IMR-90 (cell line): ENCODE measurements around the gene KIF13A. TPM values are rescaled to one million over a fixed set of nuclear protein-coding genes. Genes with fewer than 3 reads are reported as not detected.

ENCODE experiments used
- ATAC-seq: fragments of 200-7000 bp; cut with Tn5 transposase; 2 replicates; pipeline ENCODE4 v1.9.1; 2020; ENCODE audit warnings: low read depth, mild to moderate bottlenecking, moderate library complexity
- BruUV-seq: library from RNA; stranded (reverse); fragments of 400-500 nt; replicated peaks from 2 replicates; lab custom pipeline; 2021; lab: Mats Ljungman, UMichigan
- CTCF ChIA-PET: fragments of 300-600 bp; formaldehyde crosslinking; extraction: SDS; loops from one replicate; lab custom pipeline; 2021; ENCODE audit warnings: antibody characterized with exemption; lab: Yijun Ruan, JAX
- POLR2A ChIA-PET: fragments of 300-600 bp; sonication (Branson Sonifier 250); formaldehyde crosslinking; loops from one replicate; lab custom pipeline; 2022; ENCODE audit warnings: antibody characterized with exemption; ENCODE audit not compliant: unreplicated experiment; lab: Charles Lee
- DNase-seq: peaks from one replicate; pipeline ENCODE4 v3.0.0; 2013
- H2AFZ ChIP-seq: replicated peaks from 2 replicates; pipeline ENCODE3; 2013; ENCODE audit warnings: low read length, mild to moderate bottlenecking; ENCODE audit not compliant: poor library complexity
- H2AK5ac ChIP-seq: 2 replicates; pipeline ENCODE4 v1.6.1; 2013; ENCODE audit warnings: low read depth, low read length, inconsistent platforms
- H2AK9ac ChIP-seq: replicated peaks from 2 replicates; pipeline ENCODE3; 2013; ENCODE audit warnings: mild to moderate bottlenecking, low read depth, low read length, moderate library complexity; ENCODE audit not compliant: poor library complexity
- H2BK120ac ChIP-seq: 2 replicates; pipeline ENCODE4 v1.6.1; 2013; ENCODE audit warnings: low read depth, low read length, inconsistent platforms
- H2BK15ac ChIP-seq: 3 replicates; pipeline ENCODE4 v1.6.1; 2013; ENCODE audit warnings: low read depth, low read length, inconsistent platforms
- H2BK20ac ChIP-seq: 2 replicates; pipeline ENCODE4 v1.6.1; 2013; ENCODE audit warnings: low read depth, mild to moderate bottlenecking, inconsistent platforms, low read length, moderate library complexity
- H2BK5ac ChIP-seq: 2 replicates; pipeline ENCODE4 v1.6.1; 2013; ENCODE audit warnings: mild to moderate bottlenecking, low read depth, low read length, inconsistent platforms; ENCODE audit not compliant: poor library complexity, severe bottlenecking
- H3K14ac ChIP-seq: replicated peaks from 2 replicates; pipeline ENCODE4 v1.6.1; 2013; ENCODE audit warnings: low read depth, low read length, inconsistent platforms
- H3K18ac ChIP-seq: 2 replicates; pipeline ENCODE4 v1.6.1; 2013; ENCODE audit warnings: low read depth, low read length, control low read depth
- H3K23ac ChIP-seq: 2 replicates; pipeline ENCODE4 v1.6.1; 2013; ENCODE audit warnings: low read depth, low read length, inconsistent platforms
- H3K27ac ChIP-seq: 2 replicates; pipeline ENCODE4 v1.5.1; 2013; ENCODE audit warnings: mild to moderate bottlenecking, control low read depth, low read length; ENCODE audit not compliant: insufficient read depth
- H3K27me3 ChIP-seq: 2 replicates; pipeline ENCODE4 v1.6.1; 2013; ENCODE audit warnings: low read length; ENCODE audit not compliant: control insufficient read depth, insufficient read depth
- H3K36me3 ChIP-seq: 2 replicates; pipeline ENCODE4 v1.6.1; 2013; ENCODE audit warnings: low read length, mixed read lengths; ENCODE audit not compliant: control insufficient read depth, insufficient read depth
- H3K4ac ChIP-seq: 2 replicates; pipeline ENCODE4 v1.6.1; 2013; ENCODE audit warnings: low read depth, low read length, inconsistent platforms
- H3K4me1 ChIP-seq: 2 replicates; pipeline ENCODE4 v1.6.1; 2013; ENCODE audit warnings: low read length, mixed read lengths; ENCODE audit not compliant: control insufficient read depth, insufficient read depth
- H3K4me2 ChIP-seq: 2 replicates; pipeline ENCODE4 v1.6.1; 2013; ENCODE audit warnings: low read depth, mild to moderate bottlenecking, control low read depth, low read length, moderate library complexity
- H3K4me3 ChIP-seq: 2 replicates; pipeline ENCODE4 v1.5.1; 2013; ENCODE audit warnings: low read depth, mild to moderate bottlenecking, control low read depth, low read length, moderate library complexity; ENCODE audit not compliant: insufficient read depth
- H3K56ac ChIP-seq: 2 replicates; pipeline ENCODE4 v1.6.1; 2013; ENCODE audit warnings: low read length, inconsistent platforms; ENCODE audit not compliant: insufficient read depth; ENCODE audit errors: extremely low read depth
- H3K79me1 ChIP-seq, 2 experiments: 2 replicates each; pipeline ENCODE4 v1.6.1; 2013; ENCODE audit warnings: low read length in 2 of 2, inconsistent platforms in 1 of 2, low read depth in 1 of 2
- H3K9ac ChIP-seq: 2 replicates; pipeline ENCODE4 v1.6.1; 2013; ENCODE audit warnings: low read depth, low read length, control low read depth
- H3K9me1 ChIP-seq: 2 replicates; pipeline ENCODE4 v1.6.1; 2013; ENCODE audit warnings: low read length, inconsistent platforms; ENCODE audit not compliant: insufficient read depth
- H3K9me3 ChIP-seq: 2 replicates; pipeline ENCODE4 v1.6.1; 2013; ENCODE audit warnings: low read length; ENCODE audit not compliant: control insufficient read depth, insufficient read depth
- H4K20me1 ChIP-seq: 2 replicates; pipeline ENCODE4 v1.6.1; 2013; ENCODE audit warnings: low read length, inconsistent platforms; ENCODE audit not compliant: insufficient read depth
- H4K5ac ChIP-seq: 2 replicates; pipeline ENCODE4 v1.6.1; 2013; ENCODE audit warnings: mild to moderate bottlenecking, low read depth, low read length, control low read depth
- H4K8ac ChIP-seq, 2 experiments: 2 replicates each; pipeline ENCODE4 v1.6.1; 2013; ENCODE audit warnings: low read depth in 2 of 2, low read length in 2 of 2, control low read depth in 1 of 2, inconsistent platforms in 1 of 2
- H4K91ac ChIP-seq: 2 replicates; pipeline ENCODE4 v1.6.1; 2013; ENCODE audit warnings: low read depth, low read length, inconsistent platforms; ENCODE audit not compliant: insufficient read depth
- BHLHE40 ChIP-seq: fragments of 150-350 bp; IDR thresholded peaks from 2 replicates; pipeline ENCODE4 v1.6.1; 2016; ENCODE audit warnings: mild to moderate bottlenecking, low read depth, low read length
- CEBPB ChIP-seq: IDR thresholded peaks from 2 replicates; pipeline ENCODE4 v1.6.1; 2012; ENCODE audit warnings: low read depth, low read length, improper control_type of control experiment
- CHD1 ChIP-seq: IDR thresholded peaks from 2 replicates; pipeline ENCODE4 v1.6.1; 2012; ENCODE audit warnings: low read depth, low read length, improper control_type of control experiment
- FOS ChIP-seq: fragments of 150-350 bp; IDR thresholded peaks from 2 replicates; pipeline ENCODE4 v1.6.1; 2016; ENCODE audit warnings: low read depth, low read length
- MAFK ChIP-seq: IDR thresholded peaks from 2 replicates; pipeline ENCODE4 v1.6.1; 2012; ENCODE audit warnings: low read depth, low read length, improper control_type of control experiment
- MAZ ChIP-seq: IDR thresholded peaks from 2 replicates; pipeline ENCODE4 v1.6.1; 2012; ENCODE audit warnings: low read depth, mild to moderate bottlenecking, low read length, improper control_type of control experiment, moderate library complexity, borderline replicate concordance
- MXI1 ChIP-seq: IDR thresholded peaks from 2 replicates; pipeline ENCODE4 v1.6.1; 2012; ENCODE audit warnings: low read depth, mild to moderate bottlenecking, low read length, moderate library complexity, borderline replicate concordance
- NFE2L2 ChIP-seq: fragments of 150-350 bp; IDR thresholded peaks from 2 replicates; pipeline ENCODE4 v1.6.1; 2016; ENCODE audit warnings: low read depth, mild to moderate bottlenecking, low read length
- POLR2A ChIP-seq: IDR thresholded peaks from 2 replicates; pipeline ENCODE4 v1.6.1; 2012; ENCODE audit warnings: mild to moderate bottlenecking, low read depth, low read length
- RAD21 ChIP-seq: IDR thresholded peaks from 2 replicates; pipeline ENCODE4 v1.6.1; 2012; ENCODE audit warnings: low read length, improper control_type of control experiment
- RCOR1 ChIP-seq: IDR thresholded peaks from 2 replicates; pipeline ENCODE4 v1.6.1; 2012; ENCODE audit warnings: mild to moderate bottlenecking, low read length, improper control_type of control experiment; ENCODE audit not compliant: insufficient replicate concordance
- RFX5 ChIP-seq: IDR thresholded peaks from 2 replicates; pipeline ENCODE4 v1.8.0; 2012; ENCODE audit warnings: low read depth, mild to moderate bottlenecking, low read length, moderate library complexity
- SMC3 ChIP-seq: fragments of 150-350 bp; IDR thresholded peaks from 2 replicates; pipeline ENCODE4 v1.6.1; 2016; ENCODE audit warnings: low read depth, mild to moderate bottlenecking, antibody characterized with exemption, low read length, moderate library complexity
- WGBS, 2 experiments: methylation state at CpG; one replicate each; pipeline versions ENCODE4 v1.1.5 to v1.1.7; 2013; ENCODE audit warnings: missing lambda C conversion rate in 2 of 2; ENCODE audit not compliant: insufficient read length in 1 of 2; ENCODE audit errors: extremely low coverage in 2 of 2; 5-methylcytosine and 5-hydroxymethylcytosine counted together
- dilution Hi-C: fragments of 300-500 bp; cut with HindIII; formaldehyde crosslinking; loops from one replicate; pipeline ENCODE4 v1.14.3; 2018; ENCODE audit warnings: low sequenced_read_pairs; ENCODE audit not compliant: unreplicated experiment
- in situ Hi-C: fragments of 300-500 bp; cut with MboI; formaldehyde crosslinking; loops from 3 replicates; pipeline ENCODE4 v1.14.3; 2019; ENCODE audit warnings: low sequenced_read_pairs, inconsistent platforms, mixed read lengths
- intact Hi-C: fragments of 100-400 bp; cut with micrococcal nuclease; formaldehyde crosslinking; loops from 2 replicates; pipeline ENCODE4 v1.10.0; 2022
- polyA plus RNA-seq, 3 experiments: library from polyadenylated mRNA; depleted of rRNA; stranded (reverse); fragments of >200 nt; gene quantifications; 2 replicates each; pipeline ENCODE4 v1.2.3, GENCODE V29; 2012; ENCODE audit warnings: low replicate concordance in 1 of 3
- total RNA-seq: library from RNA; depleted of rRNA; stranded (reverse); fragments of >200 nt; gene quantifications from 2 replicates; pipeline ENCODE4 v1.2.3, GENCODE V29; 2012
- TF ChIP-seq, protein P1 (sequence below): conservative IDR thresholded peaks from 2 replicates; pipeline ENCODE4 v1.5.1; 2012; ENCODE audit warnings: mild to moderate bottlenecking, low read depth, low read length, improper control_type of control experiment
- TF ChIP-seq, protein P2 (sequence below): fragments of 150-350 bp; IDR thresholded peaks from 2 replicates; pipeline ENCODE4 v1.6.1; 2016; ENCODE audit warnings: low read depth, mild to moderate bottlenecking, low read length, moderate library complexity, borderline replicate concordance
- TF ChIP-seq, protein P3 (sequence below): fragments of 150-350 bp; IDR thresholded peaks from 2 replicates; pipeline ENCODE4 v1.6.1; 2017; ENCODE audit warnings: mild to moderate bottlenecking, antibody characterized with exemption, low read length, low read depth

The KIF13A gene
- total and polyA plus RNA-seq, 2 of the 4 experiments (the other 2 are of a cell fraction) = 23.3 to 51.8 TPM

DNA sequence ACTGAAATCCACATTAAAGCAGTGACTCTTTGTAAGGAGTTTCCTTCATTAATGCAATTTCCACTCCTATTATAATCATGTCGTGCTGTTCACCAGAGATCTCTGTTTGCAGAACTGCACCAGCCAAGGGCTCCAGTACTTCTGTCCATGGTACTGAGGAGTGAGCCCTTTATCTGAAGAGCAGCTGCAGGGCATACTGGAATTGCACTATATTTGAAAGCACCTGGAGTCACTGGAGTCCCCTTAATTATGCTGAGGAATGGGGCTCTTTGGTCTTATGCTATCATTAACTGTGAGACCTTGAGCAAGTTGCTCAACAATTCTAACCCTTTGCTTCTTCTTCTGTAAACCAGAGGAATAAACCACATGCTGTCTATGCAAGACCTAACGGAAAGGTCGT lies 219.0 kb downstream of the KIF13A start:
- no peak overlapping the region for H3K4me2 ChIP-seq
- no peaks in the 10 kb centered on the region for H4K20me1 ChIP-seq
- ATAC-seq = peak; percentile 63; the same call in 1 of the 2 replicates
- peaks cover 8% of the 10 kb centered on the region; the same call in 1 of the 2 replicates for H3K9me1 ChIP-seq
- H3K79me1 ChIP-seq = peaks cover 0 to 17% of the 10 kb centered on the region in 2 experiments; a peak in 2 of 4 replicates
- POLR2A ChIA-PET = no interaction called here
- H2BK120ac ChIP-seq = no peak overlapping the region
- no peaks in the 10 kb centered on the region for H3K9me3 ChIP-seq
- H3K27ac ChIP-seq = no peak overlapping the region
- no peak overlapping the region for H3K9ac ChIP-seq
- no peak overlapping the region for H3K56ac ChIP-seq
- H3K4ac ChIP-seq = no peak overlapping the region
- no peak overlapping the region for H2BK20ac ChIP-seq
- peak; percentile 33 for DNase-seq
- H3K18ac ChIP-seq = no peak overlapping the region
- no peak overlapping the region for H2AK9ac ChIP-seq
- no peak overlapping the region for H4K8ac ChIP-seq
- TF ChIP-seq RCOR1 = no peak
- no peak for TF ChIP-seq RFX5
- no peak for TF ChIP-seq MAZ
- TF ChIP-seq MAFK = no peak
- TF ChIP-seq, protein P1, sequence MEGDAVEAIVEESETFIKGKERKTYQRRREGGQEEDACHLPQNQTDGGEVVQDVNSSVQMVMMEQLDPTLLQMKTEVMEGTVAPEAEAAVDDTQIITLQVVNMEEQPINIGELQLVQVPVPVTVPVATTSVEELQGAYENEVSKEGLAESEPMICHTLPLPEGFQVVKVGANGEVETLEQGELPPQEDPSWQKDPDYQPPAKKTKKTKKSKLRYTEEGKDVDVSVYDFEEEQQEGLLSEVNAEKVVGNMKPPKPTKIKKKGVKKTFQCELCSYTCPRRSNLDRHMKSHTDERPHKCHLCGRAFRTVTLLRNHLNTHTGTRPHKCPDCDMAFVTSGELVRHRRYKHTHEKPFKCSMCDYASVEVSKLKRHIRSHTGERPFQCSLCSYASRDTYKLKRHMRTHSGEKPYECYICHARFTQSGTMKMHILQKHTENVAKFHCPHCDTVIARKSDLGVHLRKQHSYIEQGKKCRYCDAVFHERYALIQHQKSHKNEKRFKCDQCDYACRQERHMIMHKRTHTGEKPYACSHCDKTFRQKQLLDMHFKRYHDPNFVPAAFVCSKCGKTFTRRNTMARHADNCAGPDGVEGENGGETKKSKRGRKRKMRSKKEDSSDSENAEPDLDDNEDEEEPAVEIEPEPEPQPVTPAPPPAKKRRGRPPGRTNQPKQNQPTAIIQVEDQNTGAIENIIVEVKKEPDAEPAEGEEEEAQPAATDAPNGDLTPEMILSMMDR = no peak
- no peak for TF ChIP-seq CEBPB
- TF ChIP-seq, protein P2, sequence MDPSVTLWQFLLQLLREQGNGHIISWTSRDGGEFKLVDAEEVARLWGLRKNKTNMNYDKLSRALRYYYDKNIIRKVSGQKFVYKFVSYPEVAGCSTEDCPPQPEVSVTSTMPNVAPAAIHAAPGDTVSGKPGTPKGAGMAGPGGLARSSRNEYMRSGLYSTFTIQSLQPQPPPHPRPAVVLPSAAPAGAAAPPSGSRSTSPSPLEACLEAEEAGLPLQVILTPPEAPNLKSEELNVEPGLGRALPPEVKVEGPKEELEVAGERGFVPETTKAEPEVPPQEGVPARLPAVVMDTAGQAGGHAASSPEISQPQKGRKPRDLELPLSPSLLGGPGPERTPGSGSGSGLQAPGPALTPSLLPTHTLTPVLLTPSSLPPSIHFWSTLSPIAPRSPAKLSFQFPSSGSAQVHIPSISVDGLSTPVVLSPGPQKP = no peak
- no peak for TF ChIP-seq NFE2L2
- TF ChIP-seq SMC3 = no peak
- TF ChIP-seq POLR2A = no peak
- TF ChIP-seq CHD1 = no peak
- no peak for TF ChIP-seq BHLHE40
- TF ChIP-seq, protein P3, sequence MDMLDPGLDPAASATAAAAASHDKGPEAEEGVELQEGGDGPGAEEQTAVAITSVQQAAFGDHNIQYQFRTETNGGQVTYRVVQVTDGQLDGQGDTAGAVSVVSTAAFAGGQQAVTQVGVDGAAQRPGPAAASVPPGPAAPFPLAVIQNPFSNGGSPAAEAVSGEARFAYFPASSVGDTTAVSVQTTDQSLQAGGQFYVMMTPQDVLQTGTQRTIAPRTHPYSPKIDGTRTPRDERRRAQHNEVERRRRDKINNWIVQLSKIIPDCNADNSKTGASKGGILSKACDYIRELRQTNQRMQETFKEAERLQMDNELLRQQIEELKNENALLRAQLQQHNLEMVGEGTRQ = no peak
- TF ChIP-seq FOS = no peak
- no peak for TF ChIP-seq MXI1
- TF ChIP-seq RAD21 = no peak
- no TSS peak for BruUV-seq
- H2AK5ac ChIP-seq = no peak overlapping the region
- no peaks in the 10 kb centered on the region for H3K4me1 ChIP-seq
- intact Hi-C loops (no loop called here), in situ Hi-C loops (no loop called here), dilution Hi-C loops (no loop called here)
- no peak overlapping the region for H3K23ac ChIP-seq
- no peak overlapping the region for H3K14ac ChIP-seq
- H2BK15ac ChIP-seq = no peak overlapping the region
- peaks cover 36% of the 10 kb centered on the region for H3K36me3 ChIP-seq
- H2BK5ac ChIP-seq = no peak overlapping the region
- no peak overlapping the region for H4K91ac ChIP-seq
- no CpG with 5 or more reads among the region's 3 CpGs for WGBS, 2 experiments
- H3K4me3 ChIP-seq = no peak overlapping the region
- no peaks in the 10 kb centered on the region for H3K27me3 ChIP-seq
- no peak overlapping the region for H2AFZ ChIP-seq
- CTCF ChIA-PET = interaction anchor here (1.3 kb wide), 1 partner anchor 9 kb away, joined by 3 read pairs; no protein-coding TSS in a partner anchor
- H4K5ac ChIP-seq = no peak overlapping the region
